LHCN-M2 (cell line): Measurements from ENCODE around the gene CD248. TPM values are rescaled to one million over a fixed set of nuclear protein-coding genes. Genes with fewer than 3 reads are reported as not detected.
"Not testable (repeated sequence)": the region's sequence is repeated elsewhere in the genome, so short reads cannot be mapped to it uniquely, and the experiment has no call there.

ENCODE experiments used
- DNase-seq: peaks from one replicate; pipeline ENCODE4 v3.0.0-alpha.2; 2012; ENCODE audit warnings: low read depth
- total RNA-seq: library from RNA; depleted of rRNA; stranded (reverse); fragments of >200 nt; gene quantifications from 2 replicates; pipeline ENCODE4 v1.2.3, GENCODE V29; 2014

CD248 gene
- total RNA-seq, 1 experiment from 2014 or later: 0.06 TPM

DNA sequence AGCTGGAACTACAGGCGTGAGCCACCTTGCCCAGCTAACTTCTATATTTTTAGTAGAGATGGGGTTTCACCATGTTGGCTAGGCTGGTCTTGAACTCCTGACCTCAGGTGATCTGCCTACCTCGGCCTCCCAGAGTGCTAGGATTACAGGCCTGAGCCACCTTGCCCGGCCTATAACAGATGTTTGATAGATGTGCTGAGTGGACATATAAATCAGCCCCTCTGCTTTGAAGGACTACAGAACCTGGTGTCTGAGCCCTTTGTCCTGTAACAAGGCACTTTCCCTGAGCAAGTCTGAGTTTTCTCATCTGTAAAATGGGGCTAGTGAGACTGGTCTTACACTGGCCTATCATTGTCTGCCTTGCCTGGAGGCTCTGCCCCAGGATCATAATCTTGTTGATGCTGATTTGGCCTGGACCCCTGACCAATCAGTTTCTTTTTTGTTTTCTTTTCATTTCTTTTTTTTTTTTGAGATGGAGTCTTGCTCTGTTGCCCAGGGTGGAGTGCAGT lies 12.4 kb upstream of the CD248 start:
- no peak for DNase-seq

DNA sequence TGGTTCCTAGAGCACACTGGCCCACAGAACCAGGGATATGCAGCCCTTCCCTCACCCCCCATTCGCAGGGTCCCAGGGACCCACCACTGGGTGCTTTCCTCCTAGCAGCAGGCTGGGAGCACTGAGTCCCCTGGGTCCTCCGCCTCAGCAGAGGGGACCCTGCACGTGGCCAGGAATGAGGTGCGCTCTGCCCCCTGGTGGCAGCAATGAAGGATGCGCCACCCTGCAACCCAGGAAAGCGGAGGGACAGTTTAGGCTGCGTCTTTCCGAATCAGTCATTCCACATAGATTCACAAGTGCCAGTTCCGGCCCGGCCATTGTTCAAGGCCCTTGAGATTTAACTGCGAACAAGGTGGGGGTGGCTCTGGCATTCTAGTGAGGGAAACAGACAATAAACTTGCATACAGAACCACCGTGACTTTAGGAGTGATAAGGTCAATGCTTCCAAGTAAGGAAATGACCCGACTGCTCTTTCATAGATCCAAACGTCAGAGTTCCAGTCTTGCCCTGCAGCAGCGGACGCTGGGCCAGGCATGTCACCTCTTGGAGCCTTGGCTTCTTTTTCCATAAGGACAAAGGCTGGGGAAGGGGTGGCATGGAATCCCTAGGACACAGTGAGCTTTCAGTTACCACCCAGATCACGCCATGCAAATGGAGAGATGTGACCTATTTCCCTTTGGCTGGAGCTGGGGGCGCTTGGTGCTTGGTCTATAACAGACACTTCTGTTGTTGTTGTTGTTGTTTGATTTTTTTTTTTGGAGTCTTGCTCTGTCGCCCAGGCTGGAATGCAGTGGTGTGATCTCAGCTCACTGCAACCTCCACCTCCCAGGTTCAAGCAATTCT lies 11.7 kb upstream of the CD248 start:
- peak; percentile 76 for DNase-seq

DNA sequence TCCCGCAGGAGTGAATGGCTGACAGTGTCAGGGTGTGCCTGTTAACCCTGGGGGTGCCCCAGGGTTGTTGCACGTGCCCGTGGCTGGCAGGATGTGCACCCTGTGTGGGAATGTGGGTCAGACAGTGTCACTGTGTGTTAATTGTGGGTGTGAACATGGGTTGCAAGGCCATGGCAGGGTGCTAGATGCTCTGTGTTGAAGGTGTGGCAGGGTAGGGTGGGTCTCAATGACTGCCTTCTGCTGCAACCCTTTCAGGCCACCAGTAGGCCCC lies 11.1 kb upstream of the CD248 start:
- DNase-seq: no peak

DNA sequence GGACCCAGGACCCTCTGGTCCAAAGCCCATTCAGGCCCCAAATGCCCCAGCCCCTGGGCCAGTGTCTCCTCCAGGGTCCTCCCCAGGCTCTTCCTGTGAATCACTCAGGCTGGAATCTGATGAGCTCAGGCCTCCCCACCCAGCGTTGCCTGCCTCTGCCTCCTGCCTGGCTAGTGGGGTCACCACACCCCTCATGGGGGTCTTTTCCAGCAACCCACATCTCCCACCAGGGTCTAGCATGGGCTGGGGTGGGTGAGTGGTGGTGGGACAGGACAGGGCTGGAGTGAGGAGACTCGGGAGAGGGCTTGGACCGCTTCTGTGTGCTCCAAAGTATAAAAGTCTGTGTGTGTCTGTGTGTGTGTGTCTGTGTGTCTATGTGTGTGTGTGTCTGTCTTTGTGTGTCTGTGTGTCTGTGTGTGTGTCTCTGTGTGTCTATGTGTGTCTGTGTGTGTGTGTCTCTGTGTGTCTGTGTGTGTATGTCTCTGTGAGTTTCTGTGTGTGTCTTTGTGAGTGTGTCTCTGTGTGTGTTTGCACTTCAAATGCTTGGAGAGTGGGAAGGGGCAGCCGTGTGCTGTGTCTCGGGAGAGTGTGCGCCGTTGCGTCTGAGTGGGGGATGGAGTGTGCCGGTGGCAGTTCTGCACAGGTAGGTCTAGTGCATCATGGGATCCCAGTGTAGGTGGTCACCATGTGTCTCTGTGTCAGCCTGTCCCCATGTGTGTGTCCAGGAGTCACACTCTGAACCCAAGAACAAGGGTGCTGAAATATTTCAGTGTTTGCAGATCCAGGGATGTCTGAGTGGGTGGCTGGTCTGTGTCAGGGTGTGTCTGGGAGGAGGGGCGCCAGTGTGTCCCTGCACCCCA lies 10.6 kb upstream of the CD248 start:
- DNase-seq: peak; percentile 55

DNA sequence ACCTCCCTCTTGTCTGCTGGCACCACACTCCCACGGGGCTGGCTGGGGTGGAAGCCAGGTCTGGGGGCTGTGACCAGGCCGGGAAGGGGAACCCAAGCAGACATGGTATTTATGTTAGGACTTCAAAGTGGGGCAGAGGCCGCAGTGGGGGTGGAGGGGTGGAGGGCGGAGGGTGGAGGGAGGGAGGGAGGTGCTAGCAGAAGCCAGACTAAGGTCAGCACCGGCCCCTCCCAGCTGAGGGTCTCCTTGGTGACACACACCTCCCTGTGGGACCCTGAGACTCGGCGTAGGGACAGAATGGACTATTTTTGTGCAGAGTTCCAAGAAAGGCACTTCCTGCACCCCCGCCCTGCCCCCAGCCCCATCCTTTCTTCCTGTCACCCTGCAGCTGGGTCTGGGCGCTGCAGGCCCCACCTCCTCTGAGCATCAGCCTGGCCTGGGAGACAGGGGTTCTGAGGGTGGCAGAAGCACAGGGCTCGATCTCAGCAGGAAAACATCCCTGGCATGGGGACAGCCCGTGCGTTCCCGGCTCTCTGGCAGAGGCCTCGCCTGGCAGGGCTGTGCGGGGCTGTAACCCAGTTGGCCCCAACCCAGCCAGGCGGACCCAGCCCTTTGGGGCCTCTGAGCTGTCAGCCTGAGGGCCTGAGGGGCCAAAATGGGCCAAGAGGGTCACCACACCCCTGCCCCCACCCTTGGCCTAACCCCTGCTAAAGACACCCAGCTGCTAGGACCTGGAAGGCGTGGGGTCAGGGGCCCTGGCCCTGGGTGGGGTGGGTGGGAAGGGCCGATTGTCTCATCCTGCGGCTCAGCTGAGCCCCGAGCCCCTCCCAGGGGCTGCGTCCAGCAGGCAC lies 9.6 kb upstream of the CD248 start:
- no peak for DNase-seq

DNA sequence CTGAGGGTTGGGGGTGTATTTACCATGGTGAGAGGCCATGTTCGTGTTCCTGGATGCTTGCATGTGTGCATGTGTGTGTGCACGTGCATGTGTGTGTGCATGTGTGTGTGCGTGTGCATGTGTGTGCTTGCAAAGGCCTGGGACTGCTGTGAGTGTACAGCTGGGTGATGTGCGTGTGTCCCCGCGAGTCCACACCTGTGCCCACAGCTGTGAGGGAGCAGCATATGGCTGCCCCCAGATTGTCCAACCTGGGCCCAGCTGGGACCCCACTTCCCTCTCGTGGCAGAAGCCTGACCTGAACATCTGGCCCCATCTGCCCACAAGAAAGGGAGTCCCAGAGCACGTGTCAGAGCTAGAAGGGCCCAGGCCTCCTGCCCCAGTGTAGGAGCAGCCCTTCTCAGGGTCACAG lies 8.4 kb upstream of the CD248 start:
- no peak for DNase-seq

DNA sequence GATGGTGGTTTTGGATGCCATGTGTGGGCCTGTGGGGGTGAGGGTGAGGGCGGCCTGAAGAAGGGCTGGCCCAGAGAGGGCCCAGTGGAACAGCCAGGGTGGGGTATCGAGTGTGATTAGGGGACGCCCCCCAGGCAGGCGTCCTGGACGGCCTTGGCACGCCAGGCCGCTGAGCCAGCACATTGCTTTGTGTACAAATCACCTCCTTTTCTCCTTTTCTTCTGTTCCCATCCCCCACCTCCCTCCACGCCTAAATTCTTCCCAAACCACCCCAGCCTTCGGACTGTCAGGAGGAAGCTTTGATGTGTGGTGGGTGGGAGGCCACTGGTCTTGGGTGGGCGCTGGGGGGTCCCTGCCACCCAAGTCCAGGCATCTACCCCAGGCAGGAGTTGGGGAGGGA lies 7.8 kb upstream of the CD248 start:
- DNase-seq: no peak

DNA sequence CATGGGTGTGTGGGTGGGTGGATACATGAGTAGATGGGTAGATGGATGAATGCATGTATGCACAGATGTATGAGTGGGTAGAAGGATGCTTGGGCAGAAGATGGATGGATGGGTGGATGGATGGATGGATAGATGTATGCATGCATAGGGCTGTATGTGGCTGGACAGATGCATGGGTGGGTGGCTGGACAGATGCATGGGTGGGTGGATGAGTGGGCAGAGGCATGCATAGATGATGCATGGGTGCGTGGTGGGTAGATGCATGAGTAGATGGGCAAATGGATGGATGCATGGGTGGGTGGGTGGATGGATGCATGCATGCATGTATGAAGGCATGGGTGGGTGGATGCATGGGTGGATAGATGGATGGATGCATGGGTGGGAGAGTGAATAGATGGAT lies 6.8 kb upstream of the CD248 start:
- DNase-seq: no peak

DNA sequence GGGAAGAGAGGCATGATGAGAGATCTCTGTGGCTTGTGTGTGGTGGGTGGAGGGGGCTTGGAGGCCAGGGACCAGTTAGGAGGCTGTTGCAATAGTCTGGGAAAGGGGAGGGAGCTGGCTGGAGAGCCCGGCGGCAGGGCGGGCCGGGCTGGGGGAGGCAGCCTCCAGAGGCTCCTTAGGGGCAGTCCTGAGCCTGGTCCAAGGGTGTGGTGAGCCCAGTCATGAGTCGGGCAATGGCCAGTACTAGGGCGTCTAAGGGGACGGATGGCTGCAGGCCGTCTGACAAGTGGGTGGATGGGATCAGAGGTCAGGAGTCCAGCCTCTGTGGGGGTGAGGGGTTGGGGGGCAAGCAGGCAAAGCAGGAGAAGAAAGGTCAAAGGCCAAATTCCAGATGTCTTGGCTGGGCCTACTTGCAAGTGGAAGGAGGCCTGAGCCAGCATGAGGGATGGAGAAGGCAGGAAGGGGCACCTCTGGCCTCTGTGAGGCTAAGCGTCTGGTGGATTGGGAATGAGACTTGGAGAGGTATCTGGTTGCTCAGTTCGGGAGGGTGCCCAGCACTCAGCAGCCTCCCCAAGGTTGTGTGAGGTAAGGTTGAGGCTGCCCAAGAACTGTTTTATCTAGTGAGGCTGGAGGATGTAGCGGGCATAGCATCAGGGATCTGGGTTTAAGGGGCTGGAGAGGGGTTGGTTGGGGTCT lies 6.0 kb upstream of the CD248 start:
- DNase-seq: no peak

DNA sequence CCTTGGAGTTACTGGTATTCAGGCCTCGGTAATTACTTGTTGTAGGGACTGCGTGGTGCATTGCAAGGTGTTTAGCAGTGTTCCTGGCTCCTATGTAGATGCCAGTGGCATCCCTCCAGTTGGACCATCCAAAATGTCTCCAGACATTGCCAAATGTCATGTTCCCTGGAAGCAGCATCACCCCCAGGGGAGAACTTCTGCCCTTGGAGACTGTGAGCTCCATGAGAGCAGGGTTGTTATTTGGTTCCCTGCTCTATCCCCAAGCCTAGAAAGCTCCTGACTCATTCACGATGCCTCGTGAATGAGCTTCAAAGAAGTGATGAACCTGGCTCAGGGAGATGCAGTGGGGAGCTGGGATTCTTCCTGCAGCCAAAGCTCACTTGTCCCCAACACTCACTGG lies 4.8 kb upstream of the CD248 start:
- DNase-seq: no peak

DNA sequence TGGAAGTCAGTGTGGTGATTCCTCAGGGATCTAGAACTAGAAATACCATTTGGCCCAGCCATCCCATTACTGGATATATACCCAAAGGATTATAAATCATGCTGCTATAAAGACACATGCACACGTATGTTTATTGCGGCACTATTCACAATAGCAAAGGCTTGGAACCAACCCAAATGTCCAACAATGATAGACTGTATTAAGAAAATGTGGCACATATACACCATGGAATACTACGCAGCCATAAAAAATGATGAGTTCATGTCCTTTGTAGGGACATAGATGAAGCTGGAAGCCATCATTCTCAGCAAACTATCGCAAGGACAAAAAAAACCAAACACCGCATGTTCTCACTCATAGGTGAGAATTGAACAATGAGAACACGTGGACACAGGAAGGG lies 3.9 kb upstream of the CD248 start:
- DNase-seq: not testable (repeated sequence)

DNA sequence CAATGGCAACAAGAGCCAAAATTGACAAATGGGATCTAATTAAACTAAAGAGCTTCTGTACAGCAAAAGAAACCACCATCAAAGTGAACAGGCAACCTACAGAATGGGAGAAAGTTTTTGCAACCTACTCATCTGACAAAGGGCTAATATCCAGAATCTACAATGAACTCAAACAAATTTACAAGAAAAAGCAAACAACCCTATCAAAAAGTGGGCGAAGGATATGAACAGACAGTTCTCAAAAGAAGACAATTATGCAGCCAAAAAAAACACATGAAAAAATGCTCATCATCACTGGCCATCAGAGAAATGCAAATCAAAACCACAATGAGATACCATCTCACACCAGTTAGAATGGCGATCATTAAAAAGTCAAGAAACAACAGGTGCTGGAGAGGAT lies 3.4 kb upstream of the CD248 start:
- DNase-seq: not testable (repeated sequence)

DNA sequence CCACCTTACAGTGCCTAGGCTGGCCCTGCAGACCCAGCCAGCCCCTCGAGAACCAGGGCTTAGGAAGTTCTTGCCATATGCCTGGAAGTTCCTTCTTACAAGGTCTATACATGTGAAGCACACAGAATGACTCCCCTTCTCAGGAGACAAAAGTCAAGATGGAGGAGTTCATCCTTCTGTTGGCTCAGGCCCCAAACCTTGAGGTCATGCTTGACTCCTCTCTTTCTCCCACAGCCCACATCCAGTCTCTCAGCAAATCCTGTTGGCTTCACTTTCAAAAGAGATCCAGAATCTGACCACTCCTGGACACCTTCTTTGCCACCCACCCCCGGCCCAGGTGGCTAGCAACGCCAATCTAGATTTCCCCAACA lies 1.7 kb upstream of the CD248 start:
- no peak for DNase-seq

DNA sequence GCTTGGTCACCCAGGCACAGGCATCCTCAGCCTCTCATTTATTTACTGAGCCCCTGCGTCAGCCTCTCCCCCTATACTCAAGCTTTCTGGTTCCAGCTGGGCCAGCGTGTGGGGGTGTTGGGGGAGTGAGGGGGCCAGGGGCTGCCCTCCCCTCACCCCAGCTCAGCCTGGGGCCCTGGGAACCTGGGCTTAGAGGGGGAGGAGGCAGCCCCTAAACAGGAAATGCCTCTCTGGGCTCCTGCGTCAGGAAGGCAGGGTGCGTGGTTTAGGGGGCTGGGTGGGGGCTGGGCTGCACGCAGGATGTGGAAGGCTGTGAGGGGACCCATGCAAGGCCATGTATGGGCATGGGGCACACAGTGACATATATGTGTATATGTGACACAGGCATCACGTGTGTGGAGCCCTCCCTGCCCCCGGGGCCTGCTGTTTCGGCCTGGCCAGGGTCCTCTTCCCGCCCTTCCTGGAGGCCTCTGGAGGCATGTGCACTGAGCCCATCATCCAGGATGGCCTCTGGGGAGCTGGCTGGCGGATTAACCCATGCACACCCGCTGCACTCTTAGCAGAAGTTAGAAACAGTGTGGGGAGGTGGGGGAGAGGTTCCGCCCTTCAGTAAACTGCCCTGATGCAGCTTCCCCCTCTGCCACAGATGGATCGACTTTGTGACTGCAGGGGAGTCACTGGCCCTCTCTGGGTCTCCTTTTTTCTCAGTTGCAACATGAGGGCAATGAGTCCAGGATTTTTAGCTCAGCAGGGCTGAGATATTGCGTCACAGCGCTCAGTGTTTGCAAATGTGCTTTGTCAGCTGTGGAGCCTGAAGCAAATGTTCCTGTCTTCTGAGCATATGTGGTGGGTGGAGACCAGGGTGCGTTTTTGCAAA lies 1.1 kb upstream of the CD248 start:
- peak; percentile 78 for DNase-seq

DNA sequence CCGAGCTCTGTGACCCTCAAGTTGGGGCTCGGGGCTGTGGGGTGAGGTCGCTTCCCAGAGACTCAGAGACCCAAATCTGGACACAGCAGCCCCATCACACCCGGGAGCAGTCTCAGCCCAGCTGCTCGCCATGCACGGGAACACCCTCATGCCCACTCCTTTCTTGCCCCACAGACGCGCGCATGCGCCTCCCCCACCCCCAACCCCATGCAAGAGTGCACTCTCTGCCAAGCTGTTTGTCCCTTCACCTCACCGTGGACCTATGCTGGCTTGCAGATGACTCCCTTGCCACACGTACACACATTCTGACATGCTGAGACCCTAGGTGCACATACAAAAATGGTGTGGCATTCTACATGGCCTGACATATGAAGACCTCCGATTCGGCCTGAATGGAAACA lies 478 bp upstream of the CD248 start:
- no peak for DNase-seq

DNA sequence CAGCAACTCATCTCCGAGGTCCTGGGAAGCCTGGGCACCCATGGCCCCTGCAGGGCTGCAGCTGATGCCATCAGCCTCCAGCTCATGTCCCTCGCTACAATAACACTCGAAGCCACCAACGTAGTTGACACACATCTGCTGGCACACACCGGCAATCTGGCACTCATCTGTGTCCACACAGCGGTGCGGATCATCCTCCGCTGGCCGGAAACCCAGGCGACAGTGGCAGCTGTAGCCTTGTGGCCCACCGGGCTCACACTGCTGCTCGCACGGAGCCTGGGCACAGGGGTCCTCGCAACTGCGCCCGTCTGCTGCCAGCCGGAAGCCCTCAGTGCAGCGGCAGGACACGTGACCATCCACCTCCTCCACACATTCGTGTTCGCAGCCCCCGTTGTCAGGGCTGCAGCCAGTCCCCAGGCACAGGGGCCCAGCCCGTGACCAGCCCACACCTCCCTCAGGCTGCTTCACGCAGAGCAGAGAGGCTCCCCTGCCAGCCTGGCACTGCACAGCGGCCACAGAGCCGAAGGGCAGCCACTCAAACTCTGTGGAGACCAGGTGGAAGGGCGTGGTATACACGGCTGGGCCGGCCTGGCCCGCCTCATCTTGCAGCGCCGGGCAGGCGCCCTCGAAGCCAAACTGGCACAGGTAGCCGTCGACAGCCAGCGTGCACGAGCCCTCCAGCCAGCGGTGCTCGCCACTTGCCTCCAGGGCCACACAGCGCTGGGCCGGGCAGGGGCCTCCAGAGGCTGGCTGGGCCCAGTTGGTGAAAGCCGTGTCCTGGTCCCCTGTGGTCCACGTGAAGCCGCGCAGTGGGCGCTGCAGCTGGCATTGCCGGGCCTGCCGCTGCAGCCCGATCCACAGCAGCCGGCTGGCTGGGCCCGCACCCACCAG lies 678 bp downstream of the CD248 start:
- DNase-seq: no peak

DNA sequence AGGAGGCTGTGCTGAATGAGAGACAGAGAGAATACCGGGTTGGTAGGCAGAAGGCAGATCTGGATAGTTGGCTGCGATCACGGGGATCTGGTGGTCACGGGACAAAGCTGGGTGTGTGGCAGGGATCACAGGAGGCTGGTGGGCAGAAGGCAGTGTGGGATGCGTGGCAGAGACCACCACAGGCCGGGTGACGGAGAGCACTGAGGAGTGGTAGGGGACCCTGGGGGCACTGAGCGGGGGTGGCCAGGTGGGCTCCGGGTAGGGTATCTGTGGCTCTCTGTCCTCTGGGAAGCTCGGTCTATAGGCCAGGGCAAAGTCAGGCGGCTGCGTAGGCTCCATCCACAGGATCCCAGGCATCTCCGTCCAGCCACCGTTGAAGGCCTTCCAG lies 1.4 kb downstream of the CD248 start:
- DNase-seq: no peak

DNA sequence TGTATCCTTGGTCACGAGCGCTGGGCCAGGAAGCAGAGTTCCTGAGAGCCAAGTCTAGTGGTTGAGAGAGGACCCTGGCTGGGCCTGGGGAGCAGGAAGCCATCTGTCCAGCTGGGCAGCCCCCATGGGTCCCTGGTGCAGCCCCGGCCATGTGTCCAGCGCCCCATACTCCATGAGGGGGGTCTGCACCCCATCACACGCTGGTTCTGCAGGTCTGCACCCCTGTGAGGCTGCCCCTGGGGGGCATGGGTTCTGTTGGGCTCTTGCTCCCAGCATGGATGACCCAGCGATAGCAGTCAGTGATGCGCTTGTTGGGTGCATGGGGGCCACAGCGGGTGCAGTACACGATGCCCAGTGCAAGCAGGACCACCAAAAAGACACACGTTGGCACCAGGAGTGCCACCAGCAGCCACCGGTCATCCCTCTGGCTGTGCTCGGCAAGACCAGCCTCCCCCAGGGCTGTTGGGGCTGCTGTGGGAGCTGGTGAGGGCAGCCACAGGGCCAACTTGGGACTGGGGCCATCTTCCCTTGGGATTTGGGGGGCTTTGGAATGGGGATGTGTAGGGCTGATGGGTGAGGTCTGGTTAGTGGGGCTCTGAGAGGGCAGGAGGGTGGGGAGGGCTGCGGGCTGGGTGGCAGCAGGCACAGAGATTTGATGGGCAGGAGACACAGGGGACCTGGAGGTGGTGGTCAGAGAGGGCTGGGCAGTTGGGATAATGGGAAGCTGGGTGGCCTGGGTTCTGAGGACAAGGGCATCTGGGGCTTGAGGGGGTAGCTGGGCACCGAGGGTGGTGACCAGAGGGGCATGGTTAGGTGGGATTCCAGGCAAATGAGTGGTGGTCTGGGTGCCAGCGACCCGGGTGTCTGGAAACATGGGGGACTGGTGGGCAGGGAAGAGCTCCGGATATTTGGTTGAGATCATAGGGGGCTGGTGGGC lies 2.0 kb downstream of the CD248 start:
- DNase-seq: no peak
